ENCODE results near the gene ATF6.

Gene ATF6

GRCh38 chr1:161834967-161835550, 68.9 kb downstream of the ATF6 start:
- DNase-seq (ENCODE audit: low read depth): no peak

- DNase-seq (ENCODE audit: low read depth): peak; percentile 60
These were observed 69.9 kb downstream of the ATF6 start for GRCh38 chr1:161836018-161836417.

GRCh38 chr1:161838362-161838761, 72.2 kb downstream of the ATF6 start:
- no peak for DNase-seq (ENCODE audit: low read depth)

- no peak for DNase-seq (ENCODE audit: low read depth)
These were observed 72.8 kb downstream of the ATF6 start for GRCh38 chr1:161838885-161839284.

GRCh38 chr1:161839591-161839990, 73.5 kb downstream of the ATF6 start:
- no peak for DNase-seq (ENCODE audit: low read depth)

GRCh38 chr1:161840363-161840762, 74.2 kb downstream of the ATF6 start:
- DNase-seq (ENCODE audit: low read depth): peak; percentile 37

- no peak for DNase-seq (ENCODE audit: low read depth)
These were observed 77.0 kb downstream of the ATF6 start for GRCh38 chr1:161843156-161843555.

GRCh38 chr1:161844696-161845095, 78.6 kb downstream of the ATF6 start:
- no peak for DNase-seq (ENCODE audit: low read depth)

GRCh38 chr1:161848676-161849075, 82.6 kb downstream of the ATF6 start:
- DNase-seq (ENCODE audit: low read depth): peak; percentile 40

GRCh38 chr1:161849518-161849917, 83.4 kb downstream of the ATF6 start:
- no peak for DNase-seq (ENCODE audit: low read depth)

GRCh38 chr1:161855260-161855659, 89.1 kb downstream of the ATF6 start:
- no peak for DNase-seq (ENCODE audit: low read depth)

- DNase-seq (ENCODE audit: low read depth): no peak
These were observed 92.2 kb downstream of the ATF6 start for GRCh38 chr1:161858271-161858670.

GRCh38 chr1:161863549-161863948, 97.4 kb downstream of the ATF6 start:
- DNase-seq (ENCODE audit: low read depth): no peak

- peak; percentile 49 for DNase-seq (ENCODE audit: low read depth)
These were observed 98.5 kb downstream of the ATF6 start for GRCh38 chr1:161864577-161864976.

- no peak for DNase-seq (ENCODE audit: low read depth)
These were observed 100.1 kb downstream of the ATF6 start for GRCh38 chr1:161866241-161866640.

- DNase-seq (ENCODE audit: low read depth): no peak
These were observed 102.7 kb downstream of the ATF6 start for GRCh38 chr1:161868832-161869231.

- DNase-seq (ENCODE audit: low read depth): no peak
These were observed 103.2 kb downstream of the ATF6 start for GRCh38 chr1:161869291-161869690.

- no peak for DNase-seq (ENCODE audit: low read depth)
These were observed 106.4 kb downstream of the ATF6 start for GRCh38 chr1:161872506-161872905.

GRCh38 chr1:161879261-161879660, 113.1 kb downstream of the ATF6 start:
- no peak for DNase-seq (ENCODE audit: low read depth)

- no peak for DNase-seq (ENCODE audit: low read depth)
These were observed 118.4 kb downstream of the ATF6 start for GRCh38 chr1:161884475-161884874.

- DNase-seq (ENCODE audit: low read depth): peak; percentile 94
These were observed 118.9 kb downstream of the ATF6 start for GRCh38 chr1:161885003-161885402.

- DNase-seq (ENCODE audit: low read depth): no peak
These were observed 119.6 kb downstream of the ATF6 start for GRCh38 chr1:161885759-161886158.

- DNase-seq (ENCODE audit: low read depth): no peak
These were observed 120.5 kb downstream of the ATF6 start for GRCh38 chr1:161886589-161886988.

GRCh38 chr1:161887730-161888287, 121.7 kb downstream of the ATF6 start:
- peak; percentile 10 for DNase-seq (ENCODE audit: low read depth)

Measured in fibroblast of the conjunctiva (primary cell).